SK-N-SH (cell line): ENCODE results near the gene LTBP2. TPM values are rescaled to one million over a fixed set of nuclear protein-coding genes. Genes with fewer than 3 reads are reported as not detected.

Experiments used
- CTCF ChIA-PET: fragments of 300-600, 350-600 bp; formaldehyde crosslinking; extraction: SDS; loops from one replicate; lab custom pipeline; 2021; lab: Yijun Ruan, JAX
- POLR2A ChIA-PET: fragments of 350-600 bp; sonication (Branson Sonifier 250); formaldehyde crosslinking; extraction: SDS; loops from one replicate; lab custom pipeline; 2020; ENCODE audit warnings: antibody characterized with exemption, inconsistent platforms; lab: Yijun Ruan, JAX
- DNase-seq: peaks from one replicate; pipeline ENCODE4 v3.0.0; 2012
- H2AFZ ChIP-seq: fragments of 200-600 bp; sonication (generic); 2 replicates; pipeline ENCODE4 v1.8.1; 2016; ENCODE audit warnings: antibody characterized with exemption, mild to moderate bottlenecking, low read depth
- H3F3A ChIP-seq: fragments of 200-600 bp; sonication (generic); replicated peaks from 2 replicates; pipeline ENCODE3; 2016; ENCODE audit warnings: antibody characterized with exemption, mild to moderate bottlenecking; ENCODE audit not compliant: insufficient read depth
- H3K27ac ChIP-seq, 2 experiments: fragments of 200-500 bp in 1 of 2; fragments of 200-600 bp in 1 of 2; sonication (Bioruptor generic) in 1 of 2; sonication (generic), shearing (Covaris generic) in 1 of 2; 2 replicates each; pipeline versions ENCODE4 v1.5.1 to v1.6.1; 2014 to 2016; ENCODE audit warnings: low read depth in 2 of 2, inconsistent platforms in 1 of 2, low read length in 1 of 2, mild to moderate bottlenecking in 1 of 2, mixed read lengths in 1 of 2
- H3K27me3 ChIP-seq: fragments of 200-600 bp; sonication (generic), shearing (Covaris generic); 2 replicates; pipeline ENCODE4 v1.6.1; 2016; ENCODE audit warnings: mixed run types; ENCODE audit not compliant: insufficient read depth
- H3K36me3 ChIP-seq, 2 experiments: fragments of 200-500 bp in 1 of 2; fragments of 200-600 bp in 1 of 2; sonication (Bioruptor generic) in 1 of 2; sonication (generic) in 1 of 2; replicated peaks in 1 of 2; 2 replicates each; pipeline versions ENCODE3 to v1.5.1; 2014 to 2016; ENCODE audit warnings: low read length in 1 of 2, mild to moderate bottlenecking in 1 of 2; ENCODE audit not compliant: insufficient read depth in 2 of 2, control insufficient read depth in 1 of 2
- H3K4me1 ChIP-seq, 2 experiments: fragments of 200-500 bp in 1 of 2; fragments of 200-600 bp in 1 of 2; sonication (Bioruptor generic) in 1 of 2; sonication (generic), shearing (Covaris generic) in 1 of 2; 2 replicates each; pipeline versions ENCODE4 v1.5.1 to v1.6.1; 2014 to 2016; ENCODE audit warnings: low read depth in 1 of 2, low read length in 1 of 2, mixed run types in 1 of 2; ENCODE audit not compliant: insufficient read depth in 2 of 2, control insufficient read depth in 1 of 2
- H3K4me2 ChIP-seq: fragments of 200-600 bp; sonication (generic), shearing (Covaris generic); 2 replicates; pipeline ENCODE4 v1.6.1; 2017; ENCODE audit warnings: mixed run types
- H3K4me3 ChIP-seq, 2 experiments: fragments of 200-500 bp in 1 of 2; fragments of 200-600 bp in 1 of 2; sonication (Bioruptor generic) in 1 of 2; sonication (generic), shearing (Covaris generic) in 1 of 2; 2 replicates each; pipeline versions ENCODE4 v1.5.1 to v1.8.1; 2014 to 2016; ENCODE audit warnings: low read depth in 2 of 2, inconsistent platforms in 1 of 2, low read length in 1 of 2, mild to moderate bottlenecking in 1 of 2, mixed read lengths in 1 of 2, moderate library complexity in 1 of 2
- H3K79me2 ChIP-seq: fragments of 200-600 bp; sonication (generic); 2 replicates; pipeline ENCODE4 v1.8.1; 2017; ENCODE audit warnings: mild to moderate bottlenecking; ENCODE audit not compliant: insufficient read depth
- H3K9ac ChIP-seq: fragments of 200-600 bp; sonication (generic); 2 replicates; pipeline ENCODE4 v1.6.1; 2017; ENCODE audit warnings: mixed run types
- H3K9me2 ChIP-seq: fragments of 200-600 bp; sonication (generic); 2 replicates; pipeline ENCODE4 v1.6.1; 2017; ENCODE audit warnings: mixed run types
- H3K9me3 ChIP-seq: fragments of 200-600 bp; sonication (generic); 2 replicates; pipeline ENCODE4 v1.6.1; 2017; ENCODE audit warnings: mixed run types, mild to moderate bottlenecking, moderate library complexity
- H4K20me1 ChIP-seq: fragments of 200-600 bp; sonication (generic); 2 replicates; pipeline ENCODE4 v1.6.1; 2017; ENCODE audit warnings: mild to moderate bottlenecking, mixed run types; ENCODE audit not compliant: insufficient read depth
- ELF1 ChIP-seq: IDR thresholded peaks from 2 replicates; pipeline ENCODE4 v1.4.0; 2012
- EP300 ChIP-seq, 2 experiments: IDR thresholded peaks; 2 replicates each; pipeline versions ENCODE4 v1.4.0 to v1.6.1; 2012; ENCODE audit warnings: borderline replicate concordance in 1 of 2, low read depth in 1 of 2, low read length in 1 of 2
- FOXJ3 ChIP-seq: sonication (generic); formaldehyde crosslinking; IDR thresholded peaks from 2 replicates; pipeline ENCODE4 v1.5.1; 2020; ENCODE audit warnings: mild to moderate bottlenecking, missing genetic modification reagents
- FOXM1 ChIP-seq: IDR thresholded peaks from 2 replicates; pipeline ENCODE4 v1.4.0; 2012; ENCODE audit warnings: low read depth, mild to moderate bottlenecking
- GABPA ChIP-seq: IDR thresholded peaks from 2 replicates; pipeline ENCODE4 v1.4.0; 2012; ENCODE audit warnings: low read depth, mild to moderate bottlenecking
- IRF3 ChIP-seq: fragments of 150-350 bp; IDR thresholded peaks from 2 replicates; pipeline ENCODE4 v1.6.1; 2016; ENCODE audit warnings: mild to moderate bottlenecking, low read depth, low read length
- JUND ChIP-seq: IDR thresholded peaks from 2 replicates; pipeline ENCODE4 v1.4.0; 2012
- NFIC ChIP-seq: IDR thresholded peaks from 2 replicates; pipeline ENCODE4 v1.4.0; 2012; ENCODE audit warnings: borderline replicate concordance
- REST ChIP-seq: IDR thresholded peaks from 2 replicates; pipeline ENCODE4 v1.6.1; 2012; ENCODE audit warnings: mild to moderate bottlenecking, low read depth, low read length, moderate library complexity
- RFX5 ChIP-seq: IDR thresholded peaks from 2 replicates; pipeline ENCODE4 v1.6.1; 2012; ENCODE audit warnings: mild to moderate bottlenecking, improper control_type of control experiment, low read length
- SMC3 ChIP-seq: IDR thresholded peaks from 2 replicates; pipeline ENCODE4 v1.6.1; 2012; ENCODE audit warnings: low read depth, low read length, improper control_type of control experiment
- TCF12 ChIP-seq: IDR thresholded peaks from 2 replicates; pipeline ENCODE4 v1.4.0; 2012
- USF1 ChIP-seq: IDR thresholded peaks from 2 replicates; pipeline ENCODE4 v1.4.0; 2012; ENCODE audit warnings: low read depth, borderline replicate concordance
- USF2 ChIP-seq: fragments of 150-350 bp; IDR thresholded peaks from 2 replicates; pipeline ENCODE4 v1.6.1; 2017; ENCODE audit warnings: antibody characterized with exemption, low read length, low read depth, borderline replicate concordance
- YY1 ChIP-seq: IDR thresholded peaks from 2 replicates; pipeline ENCODE4 v1.4.0; 2012; ENCODE audit warnings: low read depth, mild to moderate bottlenecking
- ZBTB33 ChIP-seq: IDR thresholded peaks from 2 replicates; pipeline ENCODE4 v1.4.0; 2012; ENCODE audit warnings: low read depth, borderline replicate concordance
- WGBS: methylation state at CpG from one replicate; pipeline ENCODE4 v1.1.6; 2017; ENCODE audit warnings: low lambda C conversion rate; 5-methylcytosine and 5-hydroxymethylcytosine counted together
- polyA plus RNA-seq, 3 experiments: library from polyadenylated mRNA; depleted of rRNA; stranded (reverse); fragments of >200 nt; gene quantifications; 2 replicates each; pipeline ENCODE4 v1.2.3, GENCODE V29; 2012

The LTBP2 gene
- polyA plus RNA-seq, 1 of the 3 experiments (the other 2 are of a cell fraction), result 58.8 TPM

GRCh38 chr14:74558655-74559054 is 53.4 kb downstream of the LTBP2 start (continued):
- TF ChIP-seq REST, result no peak
- no peak for TF ChIP-seq ZBTB33

GRCh38 chr14:74557691-74558090 is 54.3 kb downstream of the LTBP2 start:
- Histone ChIP-seq H3K4me2 (no peak overlapping the region), H3K36me3 (peaks cover 4 to 43% of the 10 kb centered on the region in 2 experiments), H4K20me1 (peaks cover 15% of the 10 kb centered on the region), H3K4me1 (peaks cover 4 to 28% of the 10 kb centered on the region in 2 experiments; a peak in 1 of 4 replicates), H3K4me3 (no peak overlapping the region), H3K27me3 (no peaks in the 10 kb centered on the region), H2AFZ (no peak overlapping the region), H3K9ac (no peak overlapping the region), H3K27ac (no peak overlapping the region), H3K9me2 (no peaks in the 10 kb centered on the region), H3K79me2 (peaks cover 97% of the 10 kb centered on the region), H3K9me3 (no peaks in the 10 kb centered on the region), H3F3A (peaks cover 26% of the 10 kb centered on the region)
- POLR2A ChIA-PET, result interaction anchor here (1.3 kb wide), 1 partner anchor 12 kb away, joined by 6 read pairs; no protein-coding TSS in a partner anchor
- DNase-seq, result no peak
- CTCF ChIA-PET, result interaction anchor here (0.5 to 2.8 kb wide), 6 partner anchors 11 to 329 kb away, joined by 3 to 12 read pairs (median 4); partner anchors contain the start of gene LTBP2
- WGBS, result 85% methylated on average over 2 of the region's 5 CpGs
- TF ChIP-seq IRF3 (no peak), FOXM1 (no peak), ZBTB33 (no peak), YY1 (no peak), USF2 (no peak), RFX5 (no peak), FOXJ3 (CRISPR knock-in tag) (no peak), USF1 (no peak), JUND (no peak), REST (no peak), GABPA (no peak), NFIC (no peak), TCF12 (no peak), EP300 (IDR thresholded peaks at IDR 0.05; ENCODE audit: borderline replicate concordance in 1 of 2, low read depth in 1 of 2, low read length in 1 of 2) (no peak), SMC3 (no peak), ELF1 (no peak)
